Right lobe of liver (tissue), 6 donors: ENCODE results near the gene EIPR1. TPM values are rescaled to one million over a fixed set of nuclear protein-coding genes. Genes with fewer than 3 reads are reported as not detected.

ENCODE experiments used
- ATAC-seq, 4 donors: fragments of 200-7000 bp; cut with Tn5 transposase; one replicate each; pipeline ENCODE4 v1.9.1; 2020; ENCODE audit warnings: mild to moderate bottlenecking in 4 of 4, moderate library complexity in 4 of 4
- DNase-seq, 3 donors: peaks; one replicate each; pipeline ENCODE4 v3.0.0-alpha.2; 2020
- H3K27ac ChIP-seq, 3 donors: fragments of 200-600 bp; one replicate each; pipeline ENCODE4 v1.8.0; 2022
- H3K27me3 ChIP-seq, 2 donors: fragments of 200-600 bp; one replicate each; pipeline ENCODE4 v1.8.0; 2022
- H3K36me3 ChIP-seq, 4 donors: fragments of 200-600 bp; sonication (generic) in 1 of 4; one replicate each; pipeline versions ENCODE4 v1.5.1 to v1.8.0; 2017 to 2022; ENCODE audit warnings: control low read depth in 1 of 4
- H3K4me1 ChIP-seq, 4 donors: fragments of 200-600 bp; sonication (generic) in 1 of 4; one replicate each; pipeline versions ENCODE4 v1.5.1 to v1.8.0; 2017 to 2022; ENCODE audit warnings: control low read depth in 1 of 4
- H3K4me3 ChIP-seq, 3 donors: fragments of 200-600 bp; one replicate each; pipeline ENCODE4 v1.8.0; 2022
- H3K9me3 ChIP-seq, 4 donors: fragments of 200-600 bp; sonication (generic) in 1 of 4; one replicate each; pipeline versions ENCODE4 v1.5.1 to v1.8.0; 2017 to 2022; ENCODE audit warnings: control low read depth in 1 of 4
- CTCF ChIP-seq, 4 donors: fragments of 200-600 bp in 3 of 4; fragments of 450-650 bp in 1 of 4; IDR thresholded peaks; one replicate each; pipeline versions ENCODE4 v1.5.1 to v1.8.0; 2016 to 2022; ENCODE audit warnings: antibody characterized with exemption in 4 of 4, mild to moderate bottlenecking in 2 of 4
- POLR2A ChIP-seq: fragments of 450-650 bp; IDR thresholded peaks from one replicate; pipeline ENCODE4 v1.6.1; 2017; ENCODE audit warnings: antibody characterized with exemption, mild to moderate bottlenecking
- WGBS: methylation state at CpG from one replicate; pipeline ENCODE4 v1.1.6; 2018; ENCODE audit warnings: low coverage, low lambda C conversion rate; ENCODE audit not compliant: insufficient coverage; ENCODE audit errors: missing lambda C conversion rate; 5-methylcytosine and 5-hydroxymethylcytosine counted together
- intact Hi-C, 2 donors: fragments of 100-400 bp; cut with DNase I; formaldehyde crosslinking; loops; one replicate each; pipeline versions ENCODE4 v1.11.2 to v1.14.1; 2022
- total RNA-seq, 6 experiments: library from RNA; depleted of rRNA in 2 of 6; stranded (reverse); fragments of >200 nt in 2 of 6; fragmentation: NEBNext Ultra II Directional in 3 of 6; extraction: Animal tissue kit (Norgen Biotek cat#: 25700) in 3 of 6; gene quantifications; one replicate each; pipeline versions ENCODE4 v1.1.0 to v1.2.4, GENCODE V29; 2016 to 2023
- donor health status: DM: no; HTN: yes; CAD: no.
- donor health status: DM: no; HTN: no; CAD: no.
- donor health status: DM: no; HTN: no; CAD: no.
- donor health status: DM: no; HTN: yes; CAD: no.
- donor health status: DM: no; HTN: yes; CAD: no.

Gene EIPR1
- total RNA-seq, 6 experiments from 2014 or later, result 6.8 to 40.6 (median 11.6) TPM

GRCh38 chr2:3185910-3186309 is 191.7 kb downstream of the EIPR1 start:
- 99% methylated on average over 10 of the region's 10 CpGs for WGBS
- ATAC-seq (no peak), DNase-seq (peak in 1 of 3 donors; percentile 38)
- no peak overlapping the region for H3K27ac ChIP-seq
- no peaks in the 10 kb centered on the region for H3K4me1 ChIP-seq
- no peaks in the 10 kb centered on the region for H3K27me3 ChIP-seq
- TF ChIP-seq POLR2A, result no peak
- TF ChIP-seq CTCF (IDR thresholded peaks at IDR 0.05), result no peak
- H3K36me3 ChIP-seq, result no peaks in the 10 kb centered on the region
- intact Hi-C loops, result no loop called here
- H3K4me3 ChIP-seq, result no peak overlapping the region
- H3K9me3 ChIP-seq, result no peaks in the 10 kb centered on the region

GRCh38 chr2:3185256-3185655 is 192.4 kb downstream of the EIPR1 start:
- H3K4me3 ChIP-seq, result no peak overlapping the region
- DNase-seq (peak in 1 of 3 donors; percentile 22), ATAC-seq (no peak)
- no peaks in the 10 kb centered on the region for H3K9me3 ChIP-seq
- 94% methylated on average over 6 of the region's 15 CpGs for WGBS
- no peaks in the 10 kb centered on the region for H3K4me1 ChIP-seq
- H3K36me3 ChIP-seq, result no peaks in the 10 kb centered on the region
- TF ChIP-seq POLR2A, result no peak
- TF ChIP-seq CTCF (IDR thresholded peaks at IDR 0.05), result no peak
- H3K27ac ChIP-seq, result no peak overlapping the region
- no peaks in the 10 kb centered on the region for H3K27me3 ChIP-seq
- intact Hi-C loops, result no loop called here

- DNase-seq, result peak in 1 of 3 donors; percentile 44
- 100% methylated on average over 9 of the region's 11 CpGs for WGBS
- Histone ChIP-seq H3K4me3 (no peak overlapping the region), H3K27ac (no peak overlapping the region), H3K27me3 (no peaks in the 10 kb centered on the region), H3K9me3 (no peaks in the 10 kb centered on the region), H3K36me3 (no peaks in the 10 kb centered on the region), H3K4me1 (no peaks in the 10 kb centered on the region)
- no peak for TF ChIP-seq POLR2A
- TF ChIP-seq CTCF (IDR thresholded peaks at IDR 0.05), result no peak
- ATAC-seq, result no peak
- intact Hi-C loops, result no loop called here
Observed at GRCh38 chr2:3184167-3184566, 193.5 kb downstream of the EIPR1 start.

- H3K27me3 ChIP-seq, result no peaks in the 10 kb centered on the region
- H3K27ac ChIP-seq, result no peak overlapping the region
- no peaks in the 10 kb centered on the region for H3K36me3 ChIP-seq
- TF ChIP-seq CTCF (IDR thresholded peaks at IDR 0.05) (no peak), POLR2A (no peak)
- intact Hi-C loops, result no loop called here
- no peak overlapping the region for H3K4me3 ChIP-seq
- ATAC-seq (no peak), DNase-seq (peak in 1 of 3 donors; percentile 24)
- no peaks in the 10 kb centered on the region for H3K9me3 ChIP-seq
- H3K4me1 ChIP-seq, result no peaks in the 10 kb centered on the region
- WGBS, result 100% methylated on average over 2 of the region's 10 CpGs
Observed at GRCh38 chr2:3183766-3184165, 193.9 kb downstream of the EIPR1 start.

GRCh38 chr2:3182848-3183247 is 194.8 kb downstream of the EIPR1 start:
- no peak overlapping the region for H3K27ac ChIP-seq
- intact Hi-C loops, result no loop called here
- no peak overlapping the region for H3K4me3 ChIP-seq
- no peaks in the 10 kb centered on the region for H3K27me3 ChIP-seq
- ATAC-seq (no peak), DNase-seq (no peak)
- TF ChIP-seq POLR2A (no peak), CTCF (IDR thresholded peaks at IDR 0.05) (no peak)
- no peaks in the 10 kb centered on the region for H3K36me3 ChIP-seq
- H3K4me1 ChIP-seq, result no peaks in the 10 kb centered on the region
- WGBS, result 100% methylated on average over 2 of the region's 2 CpGs
- no peaks in the 10 kb centered on the region for H3K9me3 ChIP-seq
